ENCODE data around the gene PGM3. TPM values are rescaled to one million over a fixed set of nuclear protein-coding genes. Genes with fewer than 3 reads are reported as not detected.
A peak's percentile ranks its signal among the peaks of the same experiment; 100 is the strongest.

Gene PGM3, protein sequence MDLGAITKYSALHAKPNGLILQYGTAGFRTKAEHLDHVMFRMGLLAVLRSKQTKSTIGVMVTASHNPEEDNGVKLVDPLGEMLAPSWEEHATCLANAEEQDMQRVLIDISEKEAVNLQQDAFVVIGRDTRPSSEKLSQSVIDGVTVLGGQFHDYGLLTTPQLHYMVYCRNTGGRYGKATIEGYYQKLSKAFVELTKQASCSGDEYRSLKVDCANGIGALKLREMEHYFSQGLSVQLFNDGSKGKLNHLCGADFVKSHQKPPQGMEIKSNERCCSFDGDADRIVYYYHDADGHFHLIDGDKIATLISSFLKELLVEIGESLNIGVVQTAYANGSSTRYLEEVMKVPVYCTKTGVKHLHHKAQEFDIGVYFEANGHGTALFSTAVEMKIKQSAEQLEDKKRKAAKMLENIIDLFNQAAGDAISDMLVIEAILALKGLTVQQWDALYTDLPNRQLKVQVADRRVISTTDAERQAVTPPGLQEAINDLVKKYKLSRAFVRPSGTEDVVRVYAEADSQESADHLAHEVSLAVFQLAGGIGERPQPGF
- total RNA-seq (ENCODE audit: unreplicated experiment): 59.6 TPM
- long read RNA-seq, full-length matches to known transcripts: 17 of 27 reads
- long read RNA-seq, partial matches to known transcripts: 3 of 27 reads
- long read RNA-seq, other reads (novel, unspliced or antisense): 7 of 27 reads

DNA sequence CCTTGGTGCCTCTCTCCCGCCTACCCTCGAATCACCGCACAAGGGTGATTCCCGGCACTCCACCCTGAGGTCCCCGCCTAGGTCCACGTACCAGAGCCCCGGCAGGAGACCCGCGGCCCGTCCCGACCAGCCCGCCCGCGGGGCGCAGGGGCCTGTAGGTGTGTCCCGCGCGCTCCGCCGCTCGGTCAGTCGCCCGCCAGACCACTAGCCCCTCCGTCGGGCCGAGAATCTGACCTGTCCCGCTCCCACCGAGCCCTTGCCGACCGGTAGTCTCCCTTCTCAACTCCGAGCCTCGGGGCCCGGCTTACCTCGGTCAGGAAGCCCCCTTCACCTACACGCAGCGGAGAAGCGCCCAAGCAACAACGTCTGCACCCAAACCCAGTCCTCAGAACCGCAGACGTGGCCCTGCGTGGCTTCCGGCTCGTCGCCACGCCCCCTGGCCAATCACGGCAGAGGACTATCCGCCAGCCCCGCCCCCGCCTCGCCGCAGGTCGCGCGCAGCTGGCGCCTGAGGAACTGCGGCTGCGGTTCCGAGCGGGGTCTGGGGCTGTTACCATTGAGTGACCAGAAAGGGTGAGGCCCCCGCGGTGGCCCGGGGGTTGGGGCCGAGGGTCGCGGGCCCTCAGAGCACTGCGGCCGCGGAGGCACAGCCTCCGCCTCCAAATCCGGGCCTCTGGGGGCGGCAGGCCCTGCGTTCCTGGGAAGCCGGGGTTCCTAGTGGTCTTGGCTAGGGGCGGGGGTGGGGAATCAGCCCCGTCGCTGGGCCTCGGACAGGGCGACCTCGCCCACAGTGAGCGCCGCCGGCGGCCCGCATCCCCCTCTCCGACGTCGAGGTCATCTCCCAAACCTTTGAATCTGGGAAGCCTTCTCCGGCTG, at the start of gene PGM3, which contains the start of gene RWDD2A:
Gene PGM3, minus strand, starts transcription at position 395 of the 876 bp plus-strand sequence. CDS start 2,253 bp downstream, outside the sequence.
Gene RWDD2A, plus strand, starts transcription at position 487 of the 876 bp plus-strand sequence. CDS start 1,095 bp downstream, outside the sequence.
- Mint-ChIP-seq H3K27ac (ENCODE audit: unreplicated experiment) (peak within 1 kb of the TSS; percentile 83), H3K27me3 (ENCODE audit: unreplicated experiment) (peaks cover 4% of the 10 kb centered on the region), H3K4me3 (ENCODE audit: unreplicated experiment) (peak within 1 kb of the TSS; percentile 98), H3K9me3 (ENCODE audit: unreplicated experiment) (no peaks in the 10 kb centered on the region), H3K36me3 (ENCODE audit: low read depth, unreplicated experiment) (peaks cover 14% of the 10 kb centered on the region), H3K4me1 (ENCODE audit: unreplicated experiment) (peaks cover 16% of the 10 kb centered on the region)
- DNase-seq (ENCODE audit: low spot score): peak; percentile 89
- TF ChIP-seq, protein P1, sequence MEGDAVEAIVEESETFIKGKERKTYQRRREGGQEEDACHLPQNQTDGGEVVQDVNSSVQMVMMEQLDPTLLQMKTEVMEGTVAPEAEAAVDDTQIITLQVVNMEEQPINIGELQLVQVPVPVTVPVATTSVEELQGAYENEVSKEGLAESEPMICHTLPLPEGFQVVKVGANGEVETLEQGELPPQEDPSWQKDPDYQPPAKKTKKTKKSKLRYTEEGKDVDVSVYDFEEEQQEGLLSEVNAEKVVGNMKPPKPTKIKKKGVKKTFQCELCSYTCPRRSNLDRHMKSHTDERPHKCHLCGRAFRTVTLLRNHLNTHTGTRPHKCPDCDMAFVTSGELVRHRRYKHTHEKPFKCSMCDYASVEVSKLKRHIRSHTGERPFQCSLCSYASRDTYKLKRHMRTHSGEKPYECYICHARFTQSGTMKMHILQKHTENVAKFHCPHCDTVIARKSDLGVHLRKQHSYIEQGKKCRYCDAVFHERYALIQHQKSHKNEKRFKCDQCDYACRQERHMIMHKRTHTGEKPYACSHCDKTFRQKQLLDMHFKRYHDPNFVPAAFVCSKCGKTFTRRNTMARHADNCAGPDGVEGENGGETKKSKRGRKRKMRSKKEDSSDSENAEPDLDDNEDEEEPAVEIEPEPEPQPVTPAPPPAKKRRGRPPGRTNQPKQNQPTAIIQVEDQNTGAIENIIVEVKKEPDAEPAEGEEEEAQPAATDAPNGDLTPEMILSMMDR (IDR thresholded peaks at IDR 0.05; ENCODE audit: unreplicated experiment): no peak

DNA sequence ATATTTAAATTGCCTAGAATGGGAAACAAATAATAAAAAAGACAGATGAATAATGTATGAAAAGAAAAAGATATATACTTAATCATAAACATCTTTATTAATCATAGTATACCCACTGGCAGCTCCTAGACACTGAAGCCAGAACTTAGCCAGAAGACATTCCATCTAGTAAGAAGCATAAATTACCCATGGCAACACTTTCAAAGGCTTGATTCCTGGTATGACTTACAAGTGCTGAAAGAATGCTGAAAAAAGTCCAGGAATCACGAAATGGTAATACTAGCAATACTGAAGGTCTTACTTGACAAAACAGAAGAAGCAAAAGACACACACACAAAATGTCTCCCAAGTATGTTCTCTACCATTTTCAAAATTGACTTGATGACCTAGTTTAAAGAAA, 38.1 kb upstream of the PGM3 start:
- Mint-ChIP-seq H3K4me3 (ENCODE audit: unreplicated experiment) (no peak overlapping the region), H3K27me3 (ENCODE audit: unreplicated experiment) (no peaks in the 10 kb centered on the region), H3K4me1 (ENCODE audit: unreplicated experiment) (no peaks in the 10 kb centered on the region), H3K9me3 (ENCODE audit: unreplicated experiment) (no peaks in the 10 kb centered on the region), H3K36me3 (ENCODE audit: low read depth, unreplicated experiment) (no peaks in the 10 kb centered on the region), H3K27ac (ENCODE audit: unreplicated experiment) (no peak overlapping the region)
- no peak for DNase-seq (ENCODE audit: low spot score)
- TF ChIP-seq, protein P1 (IDR thresholded peaks at IDR 0.05; ENCODE audit: unreplicated experiment): no peak

DNA sequence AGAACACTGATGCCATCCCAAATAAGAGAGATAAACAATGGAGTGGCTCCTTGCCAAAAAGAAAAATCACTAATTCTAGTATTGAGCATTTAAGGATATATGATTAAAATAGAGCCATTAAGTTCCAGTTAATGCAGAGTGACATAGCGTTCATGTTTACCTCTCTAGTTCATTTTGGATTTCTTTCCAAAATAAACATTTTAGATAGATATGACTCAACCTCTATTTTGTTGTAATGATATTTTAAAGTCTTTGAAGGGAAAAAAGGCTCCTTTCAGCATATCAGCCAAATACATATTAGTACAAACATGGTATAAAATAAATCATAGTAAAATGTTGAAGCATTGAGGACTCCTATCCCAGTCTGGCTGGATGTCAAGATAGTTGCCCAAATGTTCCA, 33.5 kb upstream of the PGM3 start:
- H3K27me3 Mint-ChIP-seq (ENCODE audit: unreplicated experiment): no peaks in the 10 kb centered on the region

DNA sequence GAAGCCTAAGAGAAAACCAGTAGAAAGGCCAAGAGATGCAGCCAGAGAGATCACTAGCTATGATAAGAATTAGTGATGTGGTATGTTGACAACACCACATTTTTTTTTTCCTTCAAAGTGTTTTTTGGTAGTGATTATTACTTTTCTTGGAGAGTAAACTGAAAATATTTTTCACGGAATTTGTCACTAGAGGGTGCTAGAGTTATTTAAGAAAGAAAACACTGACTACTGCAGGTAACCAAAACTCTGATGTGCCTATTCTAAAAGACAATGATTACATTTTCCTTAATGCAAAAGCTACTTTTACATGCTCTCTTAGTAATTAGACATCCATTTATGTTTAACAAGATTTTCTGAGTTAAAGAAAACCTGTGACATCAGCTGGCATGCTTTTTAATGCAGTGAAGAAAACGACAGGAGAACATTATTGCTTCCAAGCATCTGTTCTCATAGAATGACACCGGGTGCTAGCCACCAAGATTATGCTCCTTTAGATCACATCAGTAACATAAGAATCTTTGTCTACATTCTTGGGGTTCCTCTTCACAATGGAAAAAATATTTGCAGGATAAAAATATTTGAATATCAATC, 28.9 kb upstream of the PGM3 start:
- DNase-seq (ENCODE audit: low spot score): no peak
- TF ChIP-seq, protein P1 (IDR thresholded peaks at IDR 0.05; ENCODE audit: unreplicated experiment): peak; percentile 67
- Mint-ChIP-seq H3K4me3 (ENCODE audit: unreplicated experiment) (no peak overlapping the region), H3K36me3 (ENCODE audit: low read depth, unreplicated experiment) (no peaks in the 10 kb centered on the region), H3K4me1 (ENCODE audit: unreplicated experiment) (no peaks in the 10 kb centered on the region), H3K27ac (ENCODE audit: unreplicated experiment) (no peak overlapping the region), H3K27me3 (ENCODE audit: unreplicated experiment) (no peaks in the 10 kb centered on the region), H3K9me3 (ENCODE audit: unreplicated experiment) (no peaks in the 10 kb centered on the region)

More for the DNA sequence above, 33.5 kb upstream of the PGM3 start:
- no peak overlapping the region for H3K4me3 Mint-ChIP-seq (ENCODE audit: unreplicated experiment)
- no peak for DNase-seq (ENCODE audit: low spot score)
- TF ChIP-seq, protein P1 (IDR thresholded peaks at IDR 0.05; ENCODE audit: unreplicated experiment): no peak
- H3K27ac Mint-ChIP-seq (ENCODE audit: unreplicated experiment): no peak overlapping the region
- no peaks in the 10 kb centered on the region for H3K36me3 Mint-ChIP-seq (ENCODE audit: low read depth, unreplicated experiment)
- no peaks in the 10 kb centered on the region for H3K9me3 Mint-ChIP-seq (ENCODE audit: unreplicated experiment)
- no peaks in the 10 kb centered on the region for H3K4me1 Mint-ChIP-seq (ENCODE audit: unreplicated experiment)
